HCT116 (cell line): ENCODE measurements around the gene LRRC71. TPM values are rescaled to one million over a fixed set of nuclear protein-coding genes. Genes with fewer than 3 reads are reported as not detected.

Source experiments
- ATAC-seq: fragments of 200-7000 bp; cut with Tn5 transposase; 2 replicates; pipeline ENCODE4 v1.9.1; 2020; ENCODE audit warnings: mild to moderate bottlenecking, moderate library complexity
- BruUV-seq: library from RNA; stranded (reverse); fragments of 400-500 nt; replicated peaks from 2 replicates; lab custom pipeline; 2021; lab: Mats Ljungman, UMichigan
- CTCF ChIA-PET: fragments of 300-600 bp; sonication (Branson Sonifier 250); formaldehyde crosslinking; loops from one replicate; lab custom pipeline; 2021; ENCODE audit warnings: antibody characterized with exemption; lab: Charles Lee
- POLR2A ChIA-PET: fragments of 300-600, 350-600 bp; sonication (Branson Sonifier 250); formaldehyde crosslinking; loops from one replicate; lab custom pipeline; 2021; ENCODE audit warnings: antibody characterized with exemption; lab: Charles Lee
- RAD21 ChIA-PET, 2 experiments: fragments of 300-600 bp; sonication (Branson Sonifier 250); formaldehyde crosslinking; loops; one replicate each; lab custom pipeline; 2023; ENCODE audit warnings: low total read pairs in 2 of 2; ENCODE audit not compliant: uncharacterized antibody in 2 of 2, unreplicated experiment in 2 of 2, low non-redundant PET in 1 of 2; lab: Charles Lee
- DNase-seq: peaks from one replicate; pipeline ENCODE4 v3.0.0-alpha.2; 2010; ENCODE audit warnings: low read depth, low spot score
- H2AFZ ChIP-seq: fragments of 200-600 bp; shearing (Covaris generic), sonication (generic); 2 replicates; pipeline ENCODE4 v1.6.1; 2017; ENCODE audit warnings: low read depth, mixed run types, mixed read lengths, antibody characterized with exemption, low read length; ENCODE audit not compliant: poor library complexity, severe bottlenecking
- H3K27ac ChIP-seq: 2 replicates; pipeline ENCODE4 v1.5.1; 2012; ENCODE audit warnings: low read depth, low read length
- H3K27me3 ChIP-seq: fragments of 200-600 bp; sonication (generic); 2 replicates; pipeline ENCODE4 v1.6.1; 2016; ENCODE audit warnings: mixed run types, low read length, mixed read lengths; ENCODE audit not compliant: insufficient read depth
- H3K36me3 ChIP-seq, 2 experiments: fragments of 200-500 bp in 1 of 2; fragments of 200-600 bp in 1 of 2; sonication (Bioruptor generic) in 1 of 2; sonication (generic) in 1 of 2; 2 replicates each; pipeline versions ENCODE4 v1.5.1 to v1.6.1; 2014 to 2016; ENCODE audit warnings: low read length in 2 of 2, inconsistent platforms in 1 of 2, mixed read lengths in 1 of 2, mixed run types in 1 of 2; ENCODE audit not compliant: insufficient read depth in 2 of 2, control insufficient read depth in 1 of 2
- H3K4me1 ChIP-seq, 2 experiments: fragments of 200-600 bp in 1 of 2; sonication (generic) in 1 of 2; 2 replicates each; pipeline versions ENCODE4 v1.5.1 to v1.6.1; 2012 to 2017; ENCODE audit warnings: low read length in 2 of 2, inconsistent platforms in 1 of 2, mild to moderate bottlenecking in 1 of 2, mixed read lengths in 1 of 2, mixed run types in 1 of 2, moderate library complexity in 1 of 2; ENCODE audit not compliant: insufficient read depth in 2 of 2, control insufficient read depth in 1 of 2
- H3K4me2 ChIP-seq: fragments of 200-600 bp; sonication (generic); 2 replicates; pipeline ENCODE4 v1.6.1; 2017; ENCODE audit warnings: mixed run types, low read length, mixed read lengths
- H3K4me3 ChIP-seq, 2 experiments: fragments of 200-600 bp in 1 of 2; sonication (generic) in 1 of 2; replicated peaks in 1 of 2; 2 replicates each; pipeline ENCODE4 v1.5.1; 2011 to 2016; ENCODE audit warnings: low read length in 2 of 2, control low read depth in 1 of 2, low read depth in 1 of 2, mild to moderate bottlenecking in 1 of 2, mixed read lengths in 1 of 2, mixed run types in 1 of 2
- H3K79me2 ChIP-seq: fragments of 200-600 bp; sonication (generic); 2 replicates; pipeline ENCODE4 v1.6.1; 2017; ENCODE audit warnings: mild to moderate bottlenecking, mixed run types, low read length, moderate library complexity, mixed read lengths; ENCODE audit not compliant: insufficient read depth
- H3K9ac ChIP-seq: fragments of 200-600 bp; sonication (generic); 2 replicates; pipeline ENCODE4 v1.6.1; 2016; ENCODE audit warnings: low read length, mixed read lengths
- H3K9me2 ChIP-seq: fragments of 200-600 bp; sonication (generic), shearing (Covaris generic); 2 replicates; pipeline ENCODE4 v1.6.1; 2017; ENCODE audit warnings: mixed run types, mild to moderate bottlenecking, moderate library complexity; ENCODE audit not compliant: insufficient read depth
- H3K9me3 ChIP-seq, 2 experiments: fragments of 200-500 bp in 1 of 2; fragments of 200-600 bp in 1 of 2; sonication (Bioruptor generic) in 1 of 2; sonication (generic) in 1 of 2; 2 replicates each; pipeline ENCODE4 v1.6.1; 2014 to 2017; ENCODE audit warnings: low read length in 2 of 2, mixed read lengths in 2 of 2, inconsistent platforms in 1 of 2, low read depth in 1 of 2, mild to moderate bottlenecking in 1 of 2, mixed run types in 1 of 2, moderate library complexity in 1 of 2; ENCODE audit not compliant: control insufficient read depth in 1 of 2, insufficient read depth in 1 of 2
- H4K20me1 ChIP-seq: fragments of 200-600 bp; sonication (generic), shearing (Covaris generic); 2 replicates; pipeline ENCODE4 v1.6.1; 2017; ENCODE audit warnings: mixed run types, mild to moderate bottlenecking, moderate library complexity; ENCODE audit not compliant: insufficient read depth
- CBX3 ChIP-seq: IDR thresholded peaks from 2 replicates; pipeline ENCODE4 v1.6.1; 2012; ENCODE audit warnings: low read depth
- CEBPB ChIP-seq: IDR thresholded peaks from 2 replicates; pipeline ENCODE4 v1.6.1; 2012; ENCODE audit warnings: low read depth
- ELF1 ChIP-seq: IDR thresholded peaks from 2 replicates; pipeline ENCODE4 v1.6.1; 2012; ENCODE audit warnings: low read depth, borderline replicate concordance
- EZH2 ChIP-seq: fragments of 200-600 bp; sonication (generic); IDR thresholded peaks from 2 replicates; pipeline ENCODE4 v1.6.1; 2017; ENCODE audit warnings: antibody characterized with exemption, mixed run types
- EZH2phosphoT487 ChIP-seq: fragments of 200-600 bp; IDR thresholded peaks from 2 replicates; pipeline ENCODE4 v1.6.1; 2018; ENCODE audit warnings: antibody characterized with exemption, borderline replicate concordance
- FOSL1 ChIP-seq: IDR thresholded peaks from 2 replicates; pipeline ENCODE4 v1.6.1; 2012; ENCODE audit warnings: low read depth
- POLR2A ChIP-seq: IDR thresholded peaks from 2 replicates; pipeline ENCODE4 v1.7.0; 2011; ENCODE audit warnings: borderline replicate concordance; ENCODE audit not compliant: insufficient read depth, insufficient read length; ENCODE audit errors: extremely low read depth
- RAD21 ChIP-seq: IDR thresholded peaks from 2 replicates; pipeline ENCODE4 v1.6.1; 2012; ENCODE audit warnings: low read depth, mild to moderate bottlenecking
- SIN3A ChIP-seq: IDR thresholded peaks from 2 replicates; pipeline ENCODE4 v1.6.1; 2012; ENCODE audit warnings: low read depth
- SP1 ChIP-seq: IDR thresholded peaks from 2 replicates; pipeline ENCODE4 v1.6.1; 2012; ENCODE audit warnings: low read depth
- SRF ChIP-seq: IDR thresholded peaks from 2 replicates; pipeline ENCODE4 v1.6.1; 2012; ENCODE audit warnings: low read depth
- TCF7L2 ChIP-seq: IDR thresholded peaks from 2 replicates; pipeline ENCODE4 v1.7.0; 2011; ENCODE audit warnings: borderline replicate concordance, inconsistent platforms; ENCODE audit not compliant: insufficient read depth, insufficient read length; ENCODE audit errors: extremely low read depth
- YY1 ChIP-seq: IDR thresholded peaks from 2 replicates; pipeline ENCODE4 v1.6.1; 2011; ENCODE audit warnings: low read length, low read depth, moderate library complexity, mild to moderate bottlenecking; ENCODE audit not compliant: insufficient replicate concordance; ENCODE audit errors: extremely low read depth
- ZFX ChIP-seq: fragments of 450-650 bp; IDR thresholded peaks from 2 replicates; pipeline ENCODE4 v1.6.1; 2017
- ZNF274 ChIP-seq: fragments of 200-500 bp; sonication (Bioruptor generic); IDR thresholded peaks from 2 replicates; pipeline ENCODE4 v1.6.1; 2014; ENCODE audit warnings: mild to moderate bottlenecking, low read depth, low read length, inconsistent platforms
- intact Hi-C: fragments of 100-400 bp; cut with micrococcal nuclease; formaldehyde crosslinking; loops from 2 replicates; pipeline ENCODE4 v1.10.0; 2022
- total RNA-seq: library from RNA; stranded (reverse); gene quantifications from one replicate; pipeline ENCODE4 v1.2.1, GENCODE V29; 2021; ENCODE audit not compliant: unreplicated experiment
- TF ChIP-seq, protein P1 (sequence below): IDR thresholded peaks from 2 replicates; pipeline ENCODE4 v1.6.1; 2012; ENCODE audit warnings: low read depth
- TF ChIP-seq, protein P2 (sequence below): IDR thresholded peaks from 2 replicates; pipeline ENCODE4 v1.6.1; 2012
- TF ChIP-seq, protein P3 (sequence below): IDR thresholded peaks from 2 replicates; pipeline ENCODE4 v1.6.1; 2012
- TF ChIP-seq, protein P4 (sequence below): IDR thresholded peaks from 2 replicates; pipeline ENCODE4 v1.6.1; 2011; ENCODE audit warnings: mild to moderate bottlenecking, low read length, moderate library complexity; ENCODE audit not compliant: insufficient replicate concordance; ENCODE audit errors: extremely low read depth

The LRRC71 gene
- total RNA-seq, 1 experiment from 2014 or later = not detected

DNA sequence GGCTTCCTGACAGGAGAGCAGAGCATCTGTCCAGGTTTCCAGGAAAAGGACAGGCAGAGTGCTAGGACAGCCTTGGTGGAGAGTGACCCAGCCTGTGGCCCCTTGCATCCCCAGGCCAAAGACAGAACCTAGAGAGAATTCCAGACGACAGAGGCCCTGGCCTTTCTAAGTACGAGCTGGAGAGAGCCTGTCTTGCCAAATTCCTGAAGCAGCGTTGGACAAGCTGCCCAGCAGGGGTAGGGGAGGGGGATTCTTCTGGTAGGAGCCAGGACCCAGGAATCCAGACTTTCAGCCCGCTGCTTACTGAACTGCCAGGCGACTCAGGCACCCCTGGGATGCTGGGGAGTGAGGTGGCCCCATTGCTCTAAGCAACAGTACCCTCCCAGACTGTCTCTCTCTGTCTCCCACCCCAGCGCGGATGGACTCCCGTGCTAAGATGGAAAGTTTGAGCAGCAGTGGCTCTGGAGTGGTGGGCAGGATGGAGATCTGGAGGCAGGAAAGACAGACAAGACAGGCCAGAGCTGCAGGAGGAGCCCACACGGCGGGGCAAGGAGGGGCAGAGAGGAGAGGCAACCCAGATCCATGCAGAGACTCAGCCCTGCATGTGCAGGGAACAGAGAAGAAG lies 35.8 kb upstream of the LRRC71 start:
- POLR2A ChIA-PET = no interaction called here

More for the DNA sequence above, 35.8 kb upstream of the LRRC71 start:
- Histone ChIP-seq H3K36me3 (no peaks in the 10 kb centered on the region), H2AFZ (no peak overlapping the region), H3K79me2 (no peaks in the 10 kb centered on the region), H4K20me1 (no peaks in the 10 kb centered on the region), H3K4me2 (no peak overlapping the region), H3K27me3 (no peaks in the 10 kb centered on the region), H3K27ac (no peak overlapping the region), H3K9me3 (no peaks in the 10 kb centered on the region), H3K4me1 (peaks cover 0 to 9% of the 10 kb centered on the region in 2 experiments; a peak in 2 of 4 replicates), H3K4me3 (no peak overlapping the region), H3K9me2 (no peaks in the 10 kb centered on the region), H3K9ac (no peak overlapping the region)
- TF ChIP-seq EZH2 (no peak), FOSL1 (no peak), POLR2A (no peak), ELF1 (no peak), SIN3A (no peak), SRF (no peak), YY1 (no peak), ZFX (no peak), RAD21 (no peak), SP1 (no peak), EZH2phosphoT487 (no peak), TCF7L2 (no peak), CEBPB (no peak), CBX3 (no peak), ZNF274 (no peak)
- TF ChIP-seq, protein P1, sequence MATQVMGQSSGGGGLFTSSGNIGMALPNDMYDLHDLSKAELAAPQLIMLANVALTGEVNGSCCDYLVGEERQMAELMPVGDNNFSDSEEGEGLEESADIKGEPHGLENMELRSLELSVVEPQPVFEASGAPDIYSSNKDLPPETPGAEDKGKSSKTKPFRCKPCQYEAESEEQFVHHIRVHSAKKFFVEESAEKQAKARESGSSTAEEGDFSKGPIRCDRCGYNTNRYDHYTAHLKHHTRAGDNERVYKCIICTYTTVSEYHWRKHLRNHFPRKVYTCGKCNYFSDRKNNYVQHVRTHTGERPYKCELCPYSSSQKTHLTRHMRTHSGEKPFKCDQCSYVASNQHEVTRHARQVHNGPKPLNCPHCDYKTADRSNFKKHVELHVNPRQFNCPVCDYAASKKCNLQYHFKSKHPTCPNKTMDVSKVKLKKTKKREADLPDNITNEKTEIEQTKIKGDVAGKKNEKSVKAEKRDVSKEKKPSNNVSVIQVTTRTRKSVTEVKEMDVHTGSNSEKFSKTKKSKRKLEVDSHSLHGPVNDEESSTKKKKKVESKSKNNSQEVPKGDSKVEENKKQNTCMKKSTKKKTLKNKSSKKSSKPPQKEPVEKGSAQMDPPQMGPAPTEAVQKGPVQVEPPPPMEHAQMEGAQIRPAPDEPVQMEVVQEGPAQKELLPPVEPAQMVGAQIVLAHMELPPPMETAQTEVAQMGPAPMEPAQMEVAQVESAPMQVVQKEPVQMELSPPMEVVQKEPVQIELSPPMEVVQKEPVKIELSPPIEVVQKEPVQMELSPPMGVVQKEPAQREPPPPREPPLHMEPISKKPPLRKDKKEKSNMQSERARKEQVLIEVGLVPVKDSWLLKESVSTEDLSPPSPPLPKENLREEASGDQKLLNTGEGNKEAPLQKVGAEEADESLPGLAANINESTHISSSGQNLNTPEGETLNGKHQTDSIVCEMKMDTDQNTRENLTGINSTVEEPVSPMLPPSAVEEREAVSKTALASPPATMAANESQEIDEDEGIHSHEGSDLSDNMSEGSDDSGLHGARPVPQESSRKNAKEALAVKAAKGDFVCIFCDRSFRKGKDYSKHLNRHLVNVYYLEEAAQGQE = no peak
- TF ChIP-seq, protein P2, sequence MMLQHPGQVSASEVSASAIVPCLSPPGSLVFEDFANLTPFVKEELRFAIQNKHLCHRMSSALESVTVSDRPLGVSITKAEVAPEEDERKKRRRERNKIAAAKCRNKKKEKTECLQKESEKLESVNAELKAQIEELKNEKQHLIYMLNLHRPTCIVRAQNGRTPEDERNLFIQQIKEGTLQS = no peak
- TF ChIP-seq, protein P3, sequence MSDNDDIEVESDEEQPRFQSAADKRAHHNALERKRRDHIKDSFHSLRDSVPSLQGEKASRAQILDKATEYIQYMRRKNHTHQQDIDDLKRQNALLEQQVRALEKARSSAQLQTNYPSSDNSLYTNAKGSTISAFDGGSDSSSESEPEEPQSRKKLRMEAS = no peak
- TF ChIP-seq, protein P4, sequence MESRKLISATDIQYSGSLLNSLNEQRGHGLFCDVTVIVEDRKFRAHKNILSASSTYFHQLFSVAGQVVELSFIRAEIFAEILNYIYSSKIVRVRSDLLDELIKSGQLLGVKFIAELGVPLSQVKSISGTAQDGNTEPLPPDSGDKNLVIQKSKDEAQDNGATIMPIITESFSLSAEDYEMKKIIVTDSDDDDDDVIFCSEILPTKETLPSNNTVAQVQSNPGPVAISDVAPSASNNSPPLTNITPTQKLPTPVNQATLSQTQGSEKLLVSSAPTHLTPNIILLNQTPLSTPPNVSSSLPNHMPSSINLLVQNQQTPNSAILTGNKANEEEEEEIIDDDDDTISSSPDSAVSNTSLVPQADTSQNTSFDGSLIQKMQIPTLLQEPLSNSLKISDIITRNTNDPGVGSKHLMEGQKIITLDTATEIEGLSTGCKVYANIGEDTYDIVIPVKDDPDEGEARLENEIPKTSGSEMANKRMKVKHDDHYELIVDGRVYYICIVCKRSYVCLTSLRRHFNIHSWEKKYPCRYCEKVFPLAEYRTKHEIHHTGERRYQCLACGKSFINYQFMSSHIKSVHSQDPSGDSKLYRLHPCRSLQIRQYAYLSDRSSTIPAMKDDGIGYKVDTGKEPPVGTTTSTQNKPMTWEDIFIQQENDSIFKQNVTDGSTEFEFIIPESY = no peak
- ChIA-PET CTCF (no interaction called here), RAD21 (no interaction called here)
- DNase-seq = no peak
- no peak for ATAC-seq
- no TSS peak for BruUV-seq
- intact Hi-C loops = no loop called here
